C1 segment of cervical spinal cord (tissue), 14 donors: ENCODE data around the gene MORC1.
"Not testable (repeated sequence)": the region's sequence is repeated elsewhere in the genome, so short reads cannot be mapped to it uniquely, and the experiment has no call there.

ENCODE experiments used
- DNase-seq, 14 donors: peaks; one replicate each; lab custom pipeline; 2025; lab: John Stamatoyannopoulos, UW

Gene MORC1

GRCh38 chr3:109117939-109118338, at the start of gene MORC1:
MORC1 (minus strand) TSS chr3:109118134; CDS start chr3:109118059, 75 bp downstream.
- DNase-seq = no peak

- no peak for DNase-seq
Measured at GRCh38 chr3:109165905-109166304, 48.0 kb upstream of the MORC1 start.

GRCh38 chr3:109161487-109162123, 43.7 kb upstream of the MORC1 start:
- DNase-seq = no peak

- DNase-seq = no peak
Measured at GRCh38 chr3:109155828-109156227, 37.9 kb upstream of the MORC1 start.

- no peak for DNase-seq
Measured at GRCh38 chr3:109154979-109155378, 37.0 kb upstream of the MORC1 start.

GRCh38 chr3:109152320-109152719, 34.4 kb upstream of the MORC1 start:
- no peak for DNase-seq

- DNase-seq = no peak
Measured at GRCh38 chr3:109149078-109149477, 31.1 kb upstream of the MORC1 start.

- DNase-seq = no peak
Measured at GRCh38 chr3:109143646-109144045, 25.7 kb upstream of the MORC1 start.

GRCh38 chr3:109140318-109140717, 22.4 kb upstream of the MORC1 start:
- no peak for DNase-seq

GRCh38 chr3:109137761-109138160, 19.8 kb upstream of the MORC1 start:
- DNase-seq = no peak

GRCh38 chr3:109136523-109136922, 18.6 kb upstream of the MORC1 start, which contains the start of gene C3orf85:
C3orf85 (plus strand) TSS chr3:109136719; CDS start chr3:109136848, 129 bp downstream.
- DNase-seq = no peak

- not testable (repeated sequence) for DNase-seq
Measured at GRCh38 chr3:109133474-109133816, 15.5 kb upstream of the MORC1 start.

GRCh38 chr3:109132801-109133473, 15.0 kb upstream of the MORC1 start:
- no peak for DNase-seq

- no peak for DNase-seq
Measured at GRCh38 chr3:109131276-109131675, 13.3 kb upstream of the MORC1 start.

GRCh38 chr3:109127553-109127952, 9.6 kb upstream of the MORC1 start:
- DNase-seq = no peak

- DNase-seq = no peak
Measured at GRCh38 chr3:109125902-109126301, 8.0 kb upstream of the MORC1 start.

GRCh38 chr3:109122690-109123089, 4.8 kb upstream of the MORC1 start:
- DNase-seq = no peak

GRCh38 chr3:109118584-109118983, 650 bp upstream of the MORC1 start:
- DNase-seq = no peak

- DNase-seq = no peak
Measured at GRCh38 chr3:109116031-109116430, 1.9 kb downstream of the MORC1 start.

- DNase-seq = no peak
Measured at GRCh38 chr3:109115451-109115850, 2.5 kb downstream of the MORC1 start.

- no peak for DNase-seq
Measured at GRCh38 chr3:109114746-109115145, 3.2 kb downstream of the MORC1 start.

- DNase-seq = no peak
Measured at GRCh38 chr3:109112946-109113760, 4.8 kb downstream of the MORC1 start.

GRCh38 chr3:109109574-109109973, 8.4 kb downstream of the MORC1 start:
- DNase-seq = no peak
